Measurements from ENCODE around the gene MDK.
A peak's percentile ranks its signal among the peaks of the same experiment; 100 is the strongest.

Gene MDK

DNA sequence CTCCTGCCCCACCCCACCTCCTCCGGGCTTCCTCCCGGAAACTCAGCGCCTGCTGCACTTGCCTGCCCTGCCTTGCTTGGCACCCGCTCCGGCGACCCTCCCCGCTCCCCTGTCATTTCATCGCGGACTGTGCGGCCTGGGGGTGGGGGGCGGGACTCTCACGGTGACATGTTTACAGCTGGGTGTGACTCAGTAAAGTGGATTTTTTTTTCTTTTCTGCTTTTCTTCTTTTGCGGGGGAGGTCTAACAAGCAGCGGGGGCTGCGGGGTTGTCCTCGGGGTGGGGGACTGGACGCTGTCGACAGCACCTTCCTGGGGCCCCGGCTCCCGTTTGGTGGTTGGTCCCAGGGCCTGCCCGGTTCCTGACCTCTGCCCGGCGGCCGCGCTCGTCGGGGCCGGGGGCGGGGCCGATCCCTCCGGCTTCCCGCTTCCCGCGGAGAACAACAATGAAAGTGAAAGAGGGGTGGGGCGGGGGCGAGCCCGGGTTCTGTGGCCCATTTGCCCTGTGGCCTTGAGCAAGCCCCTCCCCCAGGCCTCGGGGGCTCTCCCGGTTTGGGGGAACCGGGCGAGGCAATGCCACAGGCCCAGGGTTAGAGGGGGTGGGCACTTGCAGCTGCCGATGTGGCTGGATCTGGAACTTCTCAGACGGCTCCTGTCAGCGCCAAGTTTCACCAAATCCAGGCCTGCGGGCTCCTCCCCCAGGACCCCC, 975 bp upstream of the MDK start:
- H3K9me3 Mint-ChIP-seq (ENCODE audit: low read depth): no peaks in the 10 kb centered on the region
- H3K36me3 Mint-ChIP-seq: no peaks in the 10 kb centered on the region
- peak overlapping the region; percentile 73 for H3K4me3 Mint-ChIP-seq
- H3K4me1 Mint-ChIP-seq (ENCODE audit: low read depth): peaks cover 5% of the 10 kb centered on the region
- peaks cover 2% of the 10 kb centered on the region for H3K27me3 Mint-ChIP-seq
- H3K27ac Mint-ChIP-seq: peak overlapping the region; percentile 56

GRCh38 chr11:46381819-46382645, 563 bp downstream of the MDK start:
- H3K27ac Mint-ChIP-seq: no peak overlapping the region
- peaks cover 11% of the 10 kb centered on the region for H3K27me3 Mint-ChIP-seq
- H3K4me3 Mint-ChIP-seq: peak overlapping the region; percentile 76
- peaks cover 5% of the 10 kb centered on the region for H3K4me1 Mint-ChIP-seq (ENCODE audit: low read depth)
- peaks cover 3% of the 10 kb centered on the region for H3K36me3 Mint-ChIP-seq
- no peaks in the 10 kb centered on the region for H3K9me3 Mint-ChIP-seq (ENCODE audit: low read depth)

DNA sequence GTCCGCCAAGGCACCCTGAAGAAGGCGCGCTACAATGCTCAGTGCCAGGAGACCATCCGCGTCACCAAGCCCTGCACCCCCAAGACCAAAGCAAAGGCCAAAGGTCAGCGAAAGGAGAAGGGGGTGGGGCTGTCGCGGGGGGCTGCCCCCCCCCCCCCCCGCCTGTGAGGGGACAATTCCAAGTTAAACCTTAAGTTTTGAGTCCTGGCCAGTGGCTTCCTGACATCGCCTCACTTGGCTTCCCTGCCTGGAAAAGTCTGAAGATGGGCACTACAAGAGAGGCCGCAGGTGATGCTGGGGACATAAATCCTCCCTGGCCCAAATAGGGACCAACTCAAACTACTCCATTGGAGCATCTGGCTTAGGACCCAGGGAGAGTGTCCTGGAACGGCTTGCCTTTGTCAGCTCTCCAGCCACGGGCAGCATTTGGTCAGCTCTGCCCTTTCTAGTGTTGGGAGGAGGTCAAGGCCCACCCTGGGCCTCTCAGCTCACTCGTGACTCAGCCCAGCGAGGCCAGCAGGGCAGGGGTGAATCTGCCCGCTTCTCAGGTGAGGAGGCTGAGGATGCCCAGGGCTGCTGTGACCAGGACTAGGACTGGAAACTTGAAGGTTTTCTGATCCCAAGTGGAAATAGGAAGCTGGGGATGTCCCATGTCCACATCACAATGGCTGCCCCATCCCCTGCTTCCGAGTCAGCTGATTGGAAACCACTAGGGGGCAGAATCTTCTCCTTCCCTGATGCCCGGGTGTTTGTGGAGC, 1.4 kb downstream of the MDK start:
- Mint-ChIP-seq H3K4me3 (no peak overlapping the region), H3K36me3 (peaks cover 3% of the 10 kb centered on the region), H3K9me3 (ENCODE audit: low read depth) (no peaks in the 10 kb centered on the region), H3K27me3 (peaks cover 14% of the 10 kb centered on the region), H3K4me1 (ENCODE audit: low read depth) (peaks cover 7% of the 10 kb centered on the region), H3K27ac (no peak overlapping the region)

DNA sequence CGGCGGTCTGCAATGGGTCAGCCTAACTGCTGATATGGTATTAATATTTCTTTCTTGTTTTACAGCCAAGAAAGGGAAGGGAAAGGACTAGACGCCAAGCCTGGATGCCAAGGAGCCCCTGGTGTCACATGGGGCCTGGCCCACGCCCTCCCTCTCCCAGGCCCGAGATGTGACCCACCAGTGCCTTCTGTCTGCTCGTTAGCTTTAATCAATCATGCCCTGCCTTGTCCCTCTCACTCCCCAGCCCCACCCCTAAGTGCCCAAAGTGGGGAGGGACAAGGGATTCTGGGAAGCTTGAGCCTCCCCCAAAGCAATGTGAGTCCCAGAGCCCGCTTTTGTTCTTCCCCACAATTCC, 1.9 kb downstream of the MDK start:
- Mint-ChIP-seq H3K9me3 (ENCODE audit: low read depth) (no peaks in the 10 kb centered on the region), H3K27me3 (peaks cover 19% of the 10 kb centered on the region), H3K4me1 (ENCODE audit: low read depth) (peaks cover 11% of the 10 kb centered on the region), H3K36me3 (peaks cover 3% of the 10 kb centered on the region), H3K4me3 (no peak overlapping the region), H3K27ac (no peak overlapping the region)

DNA sequence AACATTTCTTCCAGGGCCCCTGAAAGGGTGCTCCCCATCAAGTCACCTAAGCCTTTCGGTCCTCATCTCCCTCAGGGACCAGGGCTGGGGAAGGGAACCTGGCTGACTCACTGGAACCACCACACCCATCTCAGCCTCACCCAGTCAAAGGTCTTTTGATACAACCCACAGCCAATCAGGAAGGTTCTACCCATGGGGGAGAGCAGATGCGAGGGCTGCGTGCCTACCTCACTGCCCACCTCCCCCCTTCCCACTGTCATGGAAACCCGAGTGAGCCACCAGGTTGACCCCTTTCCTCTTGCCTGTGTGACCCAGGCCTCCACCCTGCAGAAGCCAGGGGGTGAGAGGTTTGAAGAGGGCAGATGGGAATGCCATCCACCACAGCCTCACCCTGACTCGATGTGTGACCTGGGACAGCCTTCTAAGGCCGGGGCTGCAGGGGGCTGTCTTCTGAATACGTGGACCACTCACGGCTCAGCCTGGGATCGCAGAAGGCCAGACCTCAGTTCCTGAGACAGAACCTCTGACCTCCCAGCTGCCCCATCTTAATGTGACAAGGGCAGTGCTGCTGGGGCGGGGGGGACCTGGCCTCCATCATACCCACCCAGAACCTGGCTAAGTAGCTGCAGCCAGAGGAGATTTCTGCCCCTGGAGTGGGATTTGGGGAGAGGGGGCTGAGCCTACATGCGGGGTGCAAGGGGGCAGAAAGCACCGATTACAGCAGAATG, 2.7 kb downstream of the MDK start:
- Mint-ChIP-seq H3K36me3 (peaks cover 3% of the 10 kb centered on the region), H3K27me3 (peaks cover 22% of the 10 kb centered on the region), H3K4me3 (no peak overlapping the region), H3K4me1 (ENCODE audit: low read depth) (peaks cover 12% of the 10 kb centered on the region), H3K27ac (no peak overlapping the region), H3K9me3 (ENCODE audit: low read depth) (no peaks in the 10 kb centered on the region)

GRCh38 chr11:46385169-46386004, 3.9 kb downstream of the MDK start:
- Mint-ChIP-seq H3K36me3 (peaks cover 3% of the 10 kb centered on the region), H3K4me3 (no peak overlapping the region), H3K27me3 (peaks cover 22% of the 10 kb centered on the region), H3K27ac (no peak overlapping the region), H3K4me1 (ENCODE audit: low read depth) (peaks cover 15% of the 10 kb centered on the region), H3K9me3 (ENCODE audit: low read depth) (no peaks in the 10 kb centered on the region)

- Mint-ChIP-seq H3K4me1 (ENCODE audit: low read depth) (peaks cover 16% of the 10 kb centered on the region), H3K27me3 (peaks cover 22% of the 10 kb centered on the region), H3K36me3 (peaks cover 3% of the 10 kb centered on the region), H3K9me3 (ENCODE audit: low read depth) (no peaks in the 10 kb centered on the region), H3K4me3 (no peak overlapping the region), H3K27ac (peak overlapping the region; percentile 29)
These were observed 4.6 kb downstream of the MDK start for GRCh38 chr11:46386005-46386578.

DNA sequence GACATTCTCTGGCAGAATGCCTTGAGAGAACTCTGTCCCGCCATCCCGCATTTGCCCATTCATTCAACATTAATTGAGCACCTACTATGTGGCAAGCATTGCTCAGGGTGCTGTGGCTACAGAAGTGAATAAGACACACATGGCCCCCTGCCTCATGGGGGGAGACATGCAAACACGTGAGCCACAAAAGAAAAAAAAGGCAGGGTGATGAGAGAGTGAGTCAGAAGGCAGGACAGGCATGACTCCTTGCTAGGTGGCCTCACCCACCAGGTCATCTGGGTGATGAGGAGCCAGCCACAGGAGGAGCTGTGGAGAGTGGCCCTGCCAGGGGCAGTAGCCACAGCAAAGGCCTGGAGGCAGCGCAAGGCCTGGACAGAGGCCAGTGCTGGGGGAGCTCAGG, 5.2 kb downstream of the MDK start:
- H3K36me3 Mint-ChIP-seq: peaks cover 3% of the 10 kb centered on the region
- no peak overlapping the region for H3K27ac Mint-ChIP-seq
- H3K4me1 Mint-ChIP-seq (ENCODE audit: low read depth): peaks cover 16% of the 10 kb centered on the region
- no peak overlapping the region for H3K4me3 Mint-ChIP-seq
- H3K9me3 Mint-ChIP-seq (ENCODE audit: low read depth): no peaks in the 10 kb centered on the region
- H3K27me3 Mint-ChIP-seq: peaks cover 22% of the 10 kb centered on the region

- Mint-ChIP-seq H3K9me3 (ENCODE audit: low read depth) (no peaks in the 10 kb centered on the region), H3K36me3 (peaks cover 3% of the 10 kb centered on the region), H3K27me3 (peaks cover 22% of the 10 kb centered on the region), H3K4me1 (ENCODE audit: low read depth) (peaks cover 13% of the 10 kb centered on the region), H3K27ac (no peak overlapping the region), H3K4me3 (no peak overlapping the region)
These were observed 6.0 kb downstream of the MDK start for GRCh38 chr11:46387456-46387855.

- H3K9me3 Mint-ChIP-seq (ENCODE audit: low read depth): no peaks in the 10 kb centered on the region
- H3K36me3 Mint-ChIP-seq: peaks cover 3% of the 10 kb centered on the region
- H3K4me3 Mint-ChIP-seq: no peak overlapping the region
- H3K27ac Mint-ChIP-seq: no peak overlapping the region
- peaks cover 25% of the 10 kb centered on the region for H3K27me3 Mint-ChIP-seq
- H3K4me1 Mint-ChIP-seq (ENCODE audit: low read depth): peaks cover 18% of the 10 kb centered on the region
These were observed 6.6 kb downstream of the MDK start for GRCh38 chr11:46387919-46388618.

GRCh38 chr11:46388619-46389449, 7.4 kb downstream of the MDK start:
- H3K27ac Mint-ChIP-seq: no peak overlapping the region
- peaks cover 3% of the 10 kb centered on the region for H3K36me3 Mint-ChIP-seq
- H3K9me3 Mint-ChIP-seq (ENCODE audit: low read depth): no peaks in the 10 kb centered on the region
- H3K27me3 Mint-ChIP-seq: peaks cover 27% of the 10 kb centered on the region
- peaks cover 20% of the 10 kb centered on the region for H3K4me1 Mint-ChIP-seq (ENCODE audit: low read depth)
- H3K4me3 Mint-ChIP-seq: peak overlapping the region; percentile 17

DNA sequence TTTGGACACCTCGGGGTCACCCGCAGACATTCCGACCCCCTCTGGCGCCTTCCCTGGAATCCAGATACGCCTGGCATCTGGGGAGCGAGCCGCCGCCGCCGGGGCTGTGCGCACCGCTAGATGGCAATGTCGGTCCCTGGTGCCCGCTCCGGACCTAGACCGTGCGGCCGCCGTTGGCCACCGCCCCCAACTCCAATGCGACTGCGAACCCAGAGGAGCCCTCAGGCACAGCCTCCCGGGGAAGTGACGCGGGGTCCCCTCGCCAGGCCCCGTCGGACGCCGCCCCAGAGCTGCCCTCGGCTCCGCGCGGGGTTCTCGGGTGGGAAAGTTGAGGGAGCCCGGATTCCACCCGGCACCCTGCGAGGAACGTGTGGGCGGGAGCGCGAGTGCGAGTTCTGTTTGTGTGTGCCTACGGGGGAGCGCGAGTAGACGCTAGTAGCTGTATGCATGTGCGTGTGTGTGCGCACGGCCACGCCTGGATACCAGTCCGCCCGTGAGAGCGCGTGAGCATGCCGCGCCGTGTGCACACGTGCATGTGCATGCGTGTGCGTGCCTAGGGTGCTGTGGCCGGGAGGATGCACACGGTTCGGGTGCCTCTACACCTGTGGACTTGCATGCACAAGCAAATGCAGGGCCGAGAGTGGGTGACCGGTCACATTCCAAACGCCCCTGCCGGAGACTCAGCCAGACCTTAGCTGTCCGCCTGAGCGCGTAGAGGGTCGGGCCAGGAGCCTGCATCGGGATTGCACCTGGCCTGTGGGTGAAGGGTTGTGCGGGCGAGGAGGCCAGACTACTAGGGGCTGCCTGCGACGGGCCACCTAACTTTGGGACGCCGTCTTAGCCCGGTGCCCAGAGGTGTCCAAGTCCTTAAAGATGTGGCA, 8.2 kb downstream of the MDK start:
- Mint-ChIP-seq H3K36me3 (peaks cover 3% of the 10 kb centered on the region), H3K27me3 (peaks cover 27% of the 10 kb centered on the region), H3K4me3 (peak overlapping the region; percentile 57), H3K9me3 (ENCODE audit: low read depth) (no peaks in the 10 kb centered on the region), H3K4me1 (ENCODE audit: low read depth) (peaks cover 20% of the 10 kb centered on the region), H3K27ac (no peak overlapping the region)

All from activated naive CD8-positive, alpha-beta T cell (primary cell).